Measurements from ENCODE around the gene CDC37.
"Not testable (repeated sequence)": the region's sequence is repeated elsewhere in the genome, so short reads cannot be mapped to it uniquely, and the experiment has no call there.

DNA sequence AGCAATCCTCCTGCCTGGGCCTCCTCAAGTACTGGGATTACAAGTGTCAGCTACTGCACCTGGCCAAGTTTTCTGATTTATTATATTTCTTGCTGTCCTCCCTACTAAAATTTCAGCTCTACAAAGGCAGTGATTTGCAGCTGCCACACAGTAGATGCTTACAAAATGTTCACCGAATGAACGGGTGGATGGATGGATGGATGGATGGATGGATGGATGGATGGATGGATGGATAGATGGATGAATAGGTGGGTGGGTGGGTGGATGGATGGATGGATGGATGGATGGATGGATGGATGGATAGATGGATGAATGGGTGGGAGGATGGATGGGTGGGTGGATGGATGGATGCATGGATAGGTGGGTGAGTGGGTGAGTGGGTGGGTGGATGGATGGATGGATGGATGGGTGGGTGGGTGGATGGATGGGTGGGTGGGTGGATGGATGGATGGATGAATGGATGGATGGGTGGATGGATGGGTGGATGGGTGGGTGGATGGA is 26.2 kb downstream of the CDC37 start:
- TF ChIP-seq, protein P1, sequence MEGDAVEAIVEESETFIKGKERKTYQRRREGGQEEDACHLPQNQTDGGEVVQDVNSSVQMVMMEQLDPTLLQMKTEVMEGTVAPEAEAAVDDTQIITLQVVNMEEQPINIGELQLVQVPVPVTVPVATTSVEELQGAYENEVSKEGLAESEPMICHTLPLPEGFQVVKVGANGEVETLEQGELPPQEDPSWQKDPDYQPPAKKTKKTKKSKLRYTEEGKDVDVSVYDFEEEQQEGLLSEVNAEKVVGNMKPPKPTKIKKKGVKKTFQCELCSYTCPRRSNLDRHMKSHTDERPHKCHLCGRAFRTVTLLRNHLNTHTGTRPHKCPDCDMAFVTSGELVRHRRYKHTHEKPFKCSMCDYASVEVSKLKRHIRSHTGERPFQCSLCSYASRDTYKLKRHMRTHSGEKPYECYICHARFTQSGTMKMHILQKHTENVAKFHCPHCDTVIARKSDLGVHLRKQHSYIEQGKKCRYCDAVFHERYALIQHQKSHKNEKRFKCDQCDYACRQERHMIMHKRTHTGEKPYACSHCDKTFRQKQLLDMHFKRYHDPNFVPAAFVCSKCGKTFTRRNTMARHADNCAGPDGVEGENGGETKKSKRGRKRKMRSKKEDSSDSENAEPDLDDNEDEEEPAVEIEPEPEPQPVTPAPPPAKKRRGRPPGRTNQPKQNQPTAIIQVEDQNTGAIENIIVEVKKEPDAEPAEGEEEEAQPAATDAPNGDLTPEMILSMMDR (conservative IDR thresholded peaks at IDR 0.05; ENCODE audit: low read length): not testable (repeated sequence)
- TF ChIP-seq EZH2phosphoT487 (IDR thresholded peaks at IDR 0.05; ENCODE audit: borderline replicate concordance, low read depth, low read length): not testable (repeated sequence)
